Measurements from ENCODE around the gene INPP5D. TPM values are rescaled to one million over a fixed set of nuclear protein-coding genes. Genes with fewer than 3 reads are reported as not detected.

The INPP5D gene
- total and polyA plus RNA-seq, 2 donors (not counting 1 experiment from before 2014, with no cell fraction given), result 0.01 to 0.33 TPM

DNA sequence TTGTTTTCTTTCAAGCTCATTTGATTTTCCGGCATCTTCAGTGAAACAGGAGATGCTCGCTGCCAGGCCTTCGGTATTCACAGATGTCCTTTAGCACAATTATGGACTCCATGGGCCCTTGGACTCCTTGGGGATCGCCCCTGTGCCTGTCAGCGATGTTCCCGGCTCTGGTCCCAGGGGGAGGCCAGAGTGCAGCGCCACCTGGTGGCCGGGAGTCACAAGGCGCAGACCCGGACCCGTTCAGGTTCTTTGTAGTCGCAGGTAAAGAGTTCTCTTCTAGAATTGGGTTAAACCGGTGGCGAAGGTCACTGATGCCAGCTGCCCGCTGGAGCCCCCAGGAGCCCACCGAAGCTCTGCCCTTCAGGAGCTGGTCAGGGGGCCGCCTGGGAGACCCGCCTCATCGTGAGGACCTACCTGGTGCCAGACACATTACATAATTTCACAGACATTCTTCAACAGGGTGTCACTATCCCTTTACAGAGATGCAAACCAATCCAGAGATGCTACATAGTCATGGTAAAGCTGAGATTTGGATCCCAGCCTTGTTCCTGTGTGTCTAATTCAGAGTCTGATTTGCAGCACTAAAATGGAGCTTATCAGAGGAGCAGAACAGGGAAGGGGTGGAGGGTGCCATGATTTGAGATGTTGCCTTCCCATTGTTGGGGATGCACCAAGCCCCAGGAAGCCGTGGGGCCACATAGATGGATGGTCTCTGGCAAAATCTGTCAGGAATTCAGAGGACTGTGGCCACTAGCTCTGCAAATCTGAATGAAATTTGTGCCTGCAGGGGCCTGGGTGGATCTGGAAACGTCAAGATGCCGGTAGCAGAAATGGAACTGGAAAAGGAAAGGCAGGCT, 6.0 kb upstream of the INPP5D start:
- no peaks in the 10 kb centered on the region for H3K4me1 ChIP-seq (ENCODE audit: control insufficient read depth, extremely low read depth, insufficient read depth, low read length)
- H3K9me3 ChIP-seq (ENCODE audit: control insufficient read depth, insufficient read depth, low read depth, low read length), result no peaks in the 10 kb centered on the region
- H2AFZ ChIP-seq (ENCODE audit: low read length), result no peak overlapping the region
- no peak overlapping the region for H3K4me2 ChIP-seq (ENCODE audit: extremely low read depth, insufficient read depth, low read length)
- H4K20me1 ChIP-seq (ENCODE audit: control insufficient read depth, extremely low read depth, insufficient read depth, low read length), result no peaks in the 10 kb centered on the region
- no peak overlapping the region for H3K9ac ChIP-seq (ENCODE audit: insufficient read depth, low read length)
- no peaks in the 10 kb centered on the region for H3K79me2 ChIP-seq (ENCODE audit: control insufficient read depth, insufficient read depth, low read length)
- no peaks in the 10 kb centered on the region for H3K36me3 ChIP-seq (ENCODE audit: control insufficient read depth, insufficient read depth, low read length)
- H3K27ac ChIP-seq (ENCODE audit: insufficient read depth, low read length), result no peak overlapping the region
- no peak overlapping the region for H3K4me3 ChIP-seq (replicated peaks in 1 of 4; ENCODE audit: control extremely low read depth in 1 of 4, insufficient read depth in 1 of 4, low read depth in 3 of 4, low read length in 4 of 4)
- H3K27me3 ChIP-seq (ENCODE audit: control insufficient read depth, insufficient read depth, low read length), result peaks cover 10% of the 10 kb centered on the region
- TF ChIP-seq EZH2 (IDR thresholded peaks at IDR 0.05; ENCODE audit: low read length, missing control alignments), result no peak
- TF ChIP-seq, protein P1, sequence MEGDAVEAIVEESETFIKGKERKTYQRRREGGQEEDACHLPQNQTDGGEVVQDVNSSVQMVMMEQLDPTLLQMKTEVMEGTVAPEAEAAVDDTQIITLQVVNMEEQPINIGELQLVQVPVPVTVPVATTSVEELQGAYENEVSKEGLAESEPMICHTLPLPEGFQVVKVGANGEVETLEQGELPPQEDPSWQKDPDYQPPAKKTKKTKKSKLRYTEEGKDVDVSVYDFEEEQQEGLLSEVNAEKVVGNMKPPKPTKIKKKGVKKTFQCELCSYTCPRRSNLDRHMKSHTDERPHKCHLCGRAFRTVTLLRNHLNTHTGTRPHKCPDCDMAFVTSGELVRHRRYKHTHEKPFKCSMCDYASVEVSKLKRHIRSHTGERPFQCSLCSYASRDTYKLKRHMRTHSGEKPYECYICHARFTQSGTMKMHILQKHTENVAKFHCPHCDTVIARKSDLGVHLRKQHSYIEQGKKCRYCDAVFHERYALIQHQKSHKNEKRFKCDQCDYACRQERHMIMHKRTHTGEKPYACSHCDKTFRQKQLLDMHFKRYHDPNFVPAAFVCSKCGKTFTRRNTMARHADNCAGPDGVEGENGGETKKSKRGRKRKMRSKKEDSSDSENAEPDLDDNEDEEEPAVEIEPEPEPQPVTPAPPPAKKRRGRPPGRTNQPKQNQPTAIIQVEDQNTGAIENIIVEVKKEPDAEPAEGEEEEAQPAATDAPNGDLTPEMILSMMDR (conservative IDR thresholded peaks at IDR 0.05 in 1 of 2, IDR thresholded peaks at IDR 0.05 in 1 of 2; ENCODE audit: low read depth in 1 of 2, low read length in 2 of 2), result peak; percentile 84
- DNase-seq (ENCODE audit: low read depth in 2 of 2), result peak; percentile 25 to 38

DNA sequence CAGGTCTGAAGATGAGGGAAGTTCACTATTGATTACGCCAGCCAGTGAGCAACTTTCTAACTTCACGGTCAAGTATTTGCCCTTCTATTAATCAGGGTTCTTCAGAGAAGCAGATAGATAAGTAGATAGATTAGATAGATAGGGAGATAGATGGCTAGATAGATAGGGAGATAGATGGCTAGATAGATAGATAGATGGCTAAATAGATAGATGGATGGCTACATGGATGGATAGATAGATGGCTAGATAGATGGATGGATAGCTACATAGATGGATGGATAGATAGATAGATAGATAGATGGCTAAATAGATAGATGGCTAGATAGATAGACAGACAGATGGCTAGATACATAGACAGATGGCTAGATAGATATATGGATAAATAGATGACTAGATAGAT, 4.8 kb upstream of the INPP5D start:
- Histone ChIP-seq H3K4me3 (replicated peaks in 1 of 4; ENCODE audit: control extremely low read depth in 1 of 4, insufficient read depth in 1 of 4, low read depth in 3 of 4, low read length in 4 of 4) (no peak overlapping the region), H3K27me3 (ENCODE audit: control insufficient read depth, insufficient read depth, low read length) (peaks cover 8% of the 10 kb centered on the region), H3K4me1 (ENCODE audit: control insufficient read depth, extremely low read depth, insufficient read depth, low read length) (no peaks in the 10 kb centered on the region), H4K20me1 (ENCODE audit: control insufficient read depth, extremely low read depth, insufficient read depth, low read length) (no peaks in the 10 kb centered on the region), H3K27ac (ENCODE audit: insufficient read depth, low read length) (no peak overlapping the region), H3K9ac (ENCODE audit: insufficient read depth, low read length) (no peak overlapping the region), H3K4me2 (ENCODE audit: extremely low read depth, insufficient read depth, low read length) (no peak overlapping the region), H2AFZ (ENCODE audit: low read length) (no peak overlapping the region), H3K9me3 (ENCODE audit: control insufficient read depth, insufficient read depth, low read depth, low read length) (no peaks in the 10 kb centered on the region), H3K79me2 (ENCODE audit: control insufficient read depth, insufficient read depth, low read length) (no peaks in the 10 kb centered on the region), H3K36me3 (ENCODE audit: control insufficient read depth, insufficient read depth, low read length) (no peaks in the 10 kb centered on the region)
- no peak for TF ChIP-seq EZH2 (IDR thresholded peaks at IDR 0.05; ENCODE audit: low read length, missing control alignments)
- DNase-seq (ENCODE audit: low read depth in 2 of 2), result no peak

DNA sequence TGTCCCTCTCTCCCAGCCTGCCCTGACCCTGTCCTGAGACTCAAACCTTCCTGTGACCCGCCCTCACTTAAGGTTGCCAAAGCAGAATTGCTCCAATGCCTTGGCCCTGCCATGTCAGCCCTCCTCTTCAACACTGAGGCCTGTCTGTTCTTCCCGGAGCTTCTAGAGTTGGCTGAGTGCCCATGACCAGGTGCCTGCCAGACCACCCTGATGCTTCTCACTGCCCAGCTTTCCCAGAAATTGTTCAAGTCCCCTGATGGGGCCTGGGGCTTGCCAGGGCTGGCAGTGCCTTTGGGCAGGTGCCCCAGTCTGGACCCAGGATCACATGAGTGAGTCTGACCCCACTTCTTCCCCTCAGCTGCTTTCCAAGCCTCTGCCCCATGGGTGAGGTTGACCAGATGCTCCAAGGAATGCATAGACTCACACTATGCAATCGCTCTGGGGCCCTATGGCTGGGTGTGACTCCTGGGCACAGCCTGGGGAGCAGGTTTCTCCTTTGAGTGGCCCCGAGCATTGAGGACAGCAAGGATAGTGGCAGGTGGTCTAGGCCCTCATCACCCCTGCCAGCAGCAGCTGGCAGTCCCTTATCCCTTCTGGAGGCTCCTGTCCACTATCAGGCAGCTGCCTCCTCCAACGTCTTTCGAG, 3.1 kb upstream of the INPP5D start:
- Histone ChIP-seq H3K79me2 (ENCODE audit: control insufficient read depth, insufficient read depth, low read length) (no peaks in the 10 kb centered on the region), H3K4me3 (replicated peaks in 1 of 4; ENCODE audit: control extremely low read depth in 1 of 4, insufficient read depth in 1 of 4, low read depth in 3 of 4, low read length in 4 of 4) (no peak overlapping the region), H3K9ac (ENCODE audit: insufficient read depth, low read length) (no peak overlapping the region), H3K27me3 (ENCODE audit: control insufficient read depth, insufficient read depth, low read length) (peaks cover 8% of the 10 kb centered on the region), H2AFZ (ENCODE audit: low read length) (no peak overlapping the region), H3K36me3 (ENCODE audit: control insufficient read depth, insufficient read depth, low read length) (no peaks in the 10 kb centered on the region), H3K4me1 (ENCODE audit: control insufficient read depth, extremely low read depth, insufficient read depth, low read length) (no peaks in the 10 kb centered on the region), H3K9me3 (ENCODE audit: control insufficient read depth, insufficient read depth, low read depth, low read length) (no peaks in the 10 kb centered on the region), H3K27ac (ENCODE audit: insufficient read depth, low read length) (no peak overlapping the region), H4K20me1 (ENCODE audit: control insufficient read depth, extremely low read depth, insufficient read depth, low read length) (no peaks in the 10 kb centered on the region), H3K4me2 (ENCODE audit: extremely low read depth, insufficient read depth, low read length) (no peak overlapping the region)
- no peak for TF ChIP-seq EZH2 (IDR thresholded peaks at IDR 0.05; ENCODE audit: low read length, missing control alignments)
- TF ChIP-seq, protein P1 (conservative IDR thresholded peaks at IDR 0.05 in 1 of 2, IDR thresholded peaks at IDR 0.05 in 1 of 2; ENCODE audit: low read depth in 1 of 2, low read length in 2 of 2), result no peak
- no peak for DNase-seq (ENCODE audit: low read depth in 2 of 2)

Data from fibroblast of lung (primary cell).